Uterus (tissue), 2 donors: ENCODE data around the gene APP.

ENCODE experiments used
- POLR2A ChIP-seq, 2 donors: fragments of 450-650 bp; IDR thresholded peaks; one replicate each; pipeline ENCODE4 v1.6.1; 2016; ENCODE audit warnings: antibody characterized with exemption in 2 of 2, mild to moderate bottlenecking in 1 of 2, moderate library complexity in 1 of 2
- TF ChIP-seq, protein P1 (sequence below), 4 experiments: fragments of 200-600 bp in 2 of 4; fragments of 450-650 bp in 2 of 4; sonication (generic) in 2 of 4; IDR thresholded peaks; one replicate each; pipeline ENCODE4 v1.5.1; 2016 to 2019; ENCODE audit warnings: antibody characterized with exemption in 4 of 4, mild to moderate bottlenecking in 2 of 4, moderate library complexity in 1 of 4

DNA sequence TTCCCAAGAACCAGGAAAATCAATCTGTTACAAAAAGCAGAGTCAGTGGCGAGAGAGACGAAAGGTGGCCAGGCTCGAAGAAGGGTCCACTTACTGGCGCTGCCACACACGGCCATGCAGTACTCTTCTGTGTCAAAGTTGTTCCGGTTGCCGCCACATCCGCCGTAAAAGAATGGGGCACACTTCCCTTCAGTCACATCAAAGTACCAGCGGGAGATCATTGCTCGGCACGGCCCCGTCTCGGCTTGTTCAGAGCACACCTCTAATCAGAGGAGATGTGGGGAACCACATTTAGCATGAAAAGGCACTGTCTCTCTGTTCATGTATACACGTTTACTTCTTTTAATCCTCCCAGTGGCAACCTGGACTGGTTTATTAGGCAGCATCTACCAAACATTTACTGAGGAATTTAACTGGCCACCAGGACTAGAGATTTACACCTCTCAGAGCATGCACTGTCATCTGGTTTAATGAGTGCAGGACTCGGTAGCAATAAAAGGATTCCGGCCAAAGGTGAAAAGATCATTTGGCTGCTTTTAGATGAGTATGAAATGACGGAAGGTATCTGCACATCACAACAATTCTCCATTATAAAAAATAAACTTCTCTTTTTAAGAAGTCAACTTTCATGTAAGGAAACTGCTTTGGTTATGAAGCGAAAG is 170.5 kb downstream of the APP start:
- TF ChIP-seq, protein P1, sequence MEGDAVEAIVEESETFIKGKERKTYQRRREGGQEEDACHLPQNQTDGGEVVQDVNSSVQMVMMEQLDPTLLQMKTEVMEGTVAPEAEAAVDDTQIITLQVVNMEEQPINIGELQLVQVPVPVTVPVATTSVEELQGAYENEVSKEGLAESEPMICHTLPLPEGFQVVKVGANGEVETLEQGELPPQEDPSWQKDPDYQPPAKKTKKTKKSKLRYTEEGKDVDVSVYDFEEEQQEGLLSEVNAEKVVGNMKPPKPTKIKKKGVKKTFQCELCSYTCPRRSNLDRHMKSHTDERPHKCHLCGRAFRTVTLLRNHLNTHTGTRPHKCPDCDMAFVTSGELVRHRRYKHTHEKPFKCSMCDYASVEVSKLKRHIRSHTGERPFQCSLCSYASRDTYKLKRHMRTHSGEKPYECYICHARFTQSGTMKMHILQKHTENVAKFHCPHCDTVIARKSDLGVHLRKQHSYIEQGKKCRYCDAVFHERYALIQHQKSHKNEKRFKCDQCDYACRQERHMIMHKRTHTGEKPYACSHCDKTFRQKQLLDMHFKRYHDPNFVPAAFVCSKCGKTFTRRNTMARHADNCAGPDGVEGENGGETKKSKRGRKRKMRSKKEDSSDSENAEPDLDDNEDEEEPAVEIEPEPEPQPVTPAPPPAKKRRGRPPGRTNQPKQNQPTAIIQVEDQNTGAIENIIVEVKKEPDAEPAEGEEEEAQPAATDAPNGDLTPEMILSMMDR (IDR thresholded peaks at IDR 0.05) = no peak
- TF ChIP-seq POLR2A (IDR thresholded peaks at IDR 0.05) = no peak
